ENCODE data around the gene LRRC32.

LRRC32 gene

DNA sequence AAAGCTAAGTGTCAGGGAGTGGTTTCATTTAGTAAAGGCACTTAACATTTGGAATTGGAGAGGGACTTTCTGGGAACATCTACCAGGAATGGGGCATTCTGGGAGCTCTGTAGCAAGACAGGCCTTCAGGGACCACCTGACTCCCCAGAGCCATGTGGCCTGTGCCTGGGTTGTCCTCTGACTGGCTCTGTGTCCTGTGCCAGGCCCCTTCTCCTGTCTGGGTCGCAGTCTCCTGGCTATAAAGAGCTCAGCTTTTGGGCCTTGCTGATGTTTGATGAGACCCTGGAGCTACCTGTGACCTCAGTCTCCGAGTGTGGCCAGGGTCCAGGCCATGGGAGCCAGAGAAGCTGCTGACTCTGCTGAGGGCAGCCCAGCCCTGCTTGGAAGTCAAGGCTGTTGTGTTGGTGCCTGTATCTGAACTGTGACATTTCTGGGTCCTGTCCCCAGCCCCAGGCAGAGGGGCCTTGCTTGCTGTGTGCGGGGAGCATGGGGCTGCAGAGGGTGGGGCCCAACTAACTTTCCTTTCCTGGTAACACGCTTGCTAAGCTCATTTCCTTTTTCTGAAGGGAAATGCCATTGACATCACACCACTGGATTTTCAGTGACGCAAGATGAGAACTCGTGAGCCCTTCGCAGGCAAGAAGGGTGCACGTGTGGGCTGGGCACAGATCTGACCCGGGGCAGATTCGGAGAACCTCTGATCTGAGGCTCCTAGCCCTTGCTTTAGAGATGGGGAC lies 41.3 kb downstream of the LRRC32 start:
- Histone ChIP-seq H3K27me3 (ENCODE audit: control insufficient read depth, insufficient read depth, low read length) (peaks cover 14% of the 10 kb centered on the region), H3K4me1 (ENCODE audit: control insufficient read depth, insufficient read depth, low read length) (no peaks in the 10 kb centered on the region), H3K4me3 (ENCODE audit: low read length) (no peak overlapping the region), H3K4me2 (ENCODE audit: low read length) (no peak overlapping the region), H3K36me3 (ENCODE audit: insufficient read depth, low read length) (no peaks in the 10 kb centered on the region), H3K9ac (ENCODE audit: low read depth, low read length) (no peak overlapping the region), H3K9me3 (replicated peaks; ENCODE audit: low read length) (no peaks in the 10 kb centered on the region)

DNA sequence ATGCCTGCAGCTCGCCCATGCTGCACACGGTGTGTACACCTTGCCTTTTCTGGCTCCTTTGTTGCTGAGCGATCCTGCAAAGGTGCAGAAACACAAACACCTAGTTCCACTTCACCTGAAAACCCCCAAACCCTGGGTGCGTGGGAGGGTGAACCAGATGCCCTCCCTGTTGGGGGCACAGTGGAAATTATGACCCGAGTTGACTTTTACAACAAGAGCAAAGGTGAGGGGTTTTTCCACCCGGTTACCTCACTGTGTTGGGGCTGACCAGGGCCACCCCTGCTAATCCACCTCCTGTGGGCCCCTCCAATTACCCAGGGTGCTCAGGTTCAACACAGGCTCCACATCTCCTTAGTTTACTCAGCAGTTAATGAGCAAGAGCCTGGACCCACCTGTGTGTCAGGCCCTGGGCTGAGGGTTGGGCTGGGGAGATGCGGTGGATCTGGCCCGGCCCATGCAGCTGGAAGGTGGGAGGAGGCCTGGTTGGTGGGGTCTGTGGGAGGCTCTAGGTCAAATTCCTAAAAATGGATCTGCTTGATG lies 42.1 kb downstream of the LRRC32 start:
- Histone ChIP-seq H3K27me3 (ENCODE audit: control insufficient read depth, insufficient read depth, low read length) (peaks cover 7% of the 10 kb centered on the region), H3K4me3 (ENCODE audit: low read length) (no peak overlapping the region), H3K9me3 (replicated peaks; ENCODE audit: low read length) (no peaks in the 10 kb centered on the region), H3K4me1 (ENCODE audit: control insufficient read depth, insufficient read depth, low read length) (peaks cover 3% of the 10 kb centered on the region), H3K36me3 (ENCODE audit: insufficient read depth, low read length) (no peaks in the 10 kb centered on the region), H3K9ac (ENCODE audit: low read depth, low read length) (no peak overlapping the region), H3K4me2 (ENCODE audit: low read length) (no peak overlapping the region)

DNA sequence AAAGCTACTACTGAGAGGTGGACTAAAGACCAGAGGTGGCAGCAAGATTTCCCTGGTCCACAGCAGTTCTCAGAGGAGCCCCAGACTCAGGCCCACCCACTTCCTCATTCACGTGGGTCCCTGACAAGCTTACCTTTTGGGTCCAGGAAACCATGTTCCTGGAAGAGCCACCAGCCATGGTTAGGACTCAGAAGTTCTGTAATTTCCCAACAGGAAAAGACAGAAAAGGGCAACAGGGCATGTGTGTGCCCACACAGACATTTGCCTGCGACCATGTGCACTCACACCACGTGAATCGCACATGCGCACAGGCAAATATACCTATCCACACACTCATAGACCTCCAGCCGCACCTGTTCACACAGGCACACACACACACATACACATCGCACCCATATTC lies 42.9 kb downstream of the LRRC32 start:
- H3K36me3 ChIP-seq (ENCODE audit: insufficient read depth, low read length), result no peaks in the 10 kb centered on the region
- H3K4me2 ChIP-seq (ENCODE audit: low read length), result no peak overlapping the region
- H3K4me3 ChIP-seq (ENCODE audit: low read length), result no peak overlapping the region
- H3K4me1 ChIP-seq (ENCODE audit: control insufficient read depth, insufficient read depth, low read length), result peaks cover 6% of the 10 kb centered on the region
- no peak overlapping the region for H3K9ac ChIP-seq (ENCODE audit: low read depth, low read length)
- no peaks in the 10 kb centered on the region for H3K9me3 ChIP-seq (replicated peaks; ENCODE audit: low read length)
- H3K27me3 ChIP-seq (ENCODE audit: control insufficient read depth, insufficient read depth, low read length), result peaks cover 2% of the 10 kb centered on the region

DNA sequence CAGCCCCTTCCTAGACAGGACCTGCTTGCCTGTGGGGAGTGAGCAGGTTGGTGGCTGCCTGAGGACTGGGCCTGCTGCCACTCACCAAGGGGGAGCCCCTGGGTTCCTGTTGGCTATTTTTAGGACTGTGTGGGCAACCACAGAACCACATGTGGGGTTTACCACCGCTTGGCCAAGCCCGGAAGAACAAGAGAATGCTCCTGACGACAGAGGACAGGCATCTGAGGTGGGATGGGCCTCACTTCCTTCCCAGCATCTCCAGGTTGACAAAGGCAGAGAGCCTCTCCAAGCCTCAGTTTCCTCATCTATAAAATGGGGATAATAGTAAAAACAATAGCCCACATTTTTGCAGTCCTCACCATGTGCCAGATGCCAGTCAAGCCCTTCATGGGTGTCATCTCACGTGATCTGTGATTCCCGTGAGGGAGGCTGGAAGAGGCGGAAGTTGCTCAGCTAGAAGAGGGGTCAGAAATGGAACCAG lies 43.6 kb downstream of the LRRC32 start:
- no peak overlapping the region for H3K4me3 ChIP-seq (ENCODE audit: low read length)
- H3K9me3 ChIP-seq (replicated peaks; ENCODE audit: low read length), result no peaks in the 10 kb centered on the region
- H3K36me3 ChIP-seq (ENCODE audit: insufficient read depth, low read length), result no peaks in the 10 kb centered on the region
- H3K4me2 ChIP-seq (ENCODE audit: low read length), result no peak overlapping the region
- H3K27me3 ChIP-seq (ENCODE audit: control insufficient read depth, insufficient read depth, low read length), result no peaks in the 10 kb centered on the region
- H3K9ac ChIP-seq (ENCODE audit: low read depth, low read length), result no peak overlapping the region
- peaks cover 6% of the 10 kb centered on the region for H3K4me1 ChIP-seq (ENCODE audit: control insufficient read depth, insufficient read depth, low read length)

DNA sequence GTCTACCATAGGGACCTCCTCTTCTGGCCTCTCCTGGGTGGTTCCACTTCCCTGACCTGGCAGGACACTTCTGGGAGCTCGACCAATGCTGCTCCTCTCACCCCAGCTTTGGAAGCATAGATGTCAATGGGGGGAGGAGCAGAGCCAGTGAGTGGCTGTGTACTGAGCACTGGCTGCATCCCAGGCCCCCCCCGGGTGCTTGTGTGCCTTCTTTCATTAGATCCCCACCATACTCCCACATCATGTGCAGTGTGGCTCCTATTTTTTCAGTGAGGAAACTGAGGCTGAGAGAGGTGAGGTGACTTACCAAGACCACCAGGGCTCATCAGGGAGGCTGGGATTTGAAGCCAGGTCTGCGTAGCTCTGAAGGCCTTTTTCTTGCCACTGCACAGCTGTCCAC lies 44.3 kb downstream of the LRRC32 start:
- Histone ChIP-seq H3K9ac (ENCODE audit: low read depth, low read length) (no peak overlapping the region), H3K4me1 (ENCODE audit: control insufficient read depth, insufficient read depth, low read length) (peaks cover 13% of the 10 kb centered on the region), H3K4me3 (ENCODE audit: low read length) (no peak overlapping the region), H3K9me3 (replicated peaks; ENCODE audit: low read length) (no peaks in the 10 kb centered on the region), H3K27me3 (ENCODE audit: control insufficient read depth, insufficient read depth, low read length) (no peaks in the 10 kb centered on the region), H3K36me3 (ENCODE audit: insufficient read depth, low read length) (no peaks in the 10 kb centered on the region), H3K4me2 (ENCODE audit: low read length) (no peak overlapping the region)

DNA sequence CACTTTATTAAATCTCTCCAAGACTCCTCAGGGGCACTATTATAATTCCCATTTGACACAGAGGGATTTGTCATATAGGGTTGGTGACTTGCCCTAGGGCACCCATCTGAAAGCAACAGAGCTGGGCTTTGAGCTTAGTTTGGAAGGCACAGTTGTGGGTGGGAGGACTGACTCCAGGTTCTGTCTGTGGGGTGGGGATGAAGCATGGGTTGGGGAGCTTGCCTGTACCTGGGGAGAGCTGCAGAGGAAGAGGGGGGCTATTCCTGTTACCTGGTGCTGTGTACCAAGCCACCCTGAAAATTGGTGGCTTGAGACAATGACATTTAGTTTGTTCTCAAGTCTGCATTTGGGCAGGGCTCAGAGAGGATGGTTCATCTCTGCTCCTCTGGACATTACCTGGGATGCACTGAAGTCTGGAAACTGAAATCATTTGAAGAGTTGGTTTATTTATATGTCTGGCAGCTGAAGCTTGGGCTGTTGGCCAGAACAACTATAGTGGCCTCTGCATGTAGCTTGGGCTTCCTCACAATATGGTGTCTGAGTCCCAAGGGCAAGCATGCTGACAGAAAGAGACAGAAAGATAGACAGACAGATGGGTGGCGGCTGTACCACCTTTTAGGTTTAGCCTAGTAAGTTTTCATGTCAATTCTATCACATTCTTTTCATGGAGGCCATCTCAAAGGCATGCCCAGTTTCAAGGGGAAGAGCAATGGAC lies 44.9 kb downstream of the LRRC32 start:
- H3K4me3 ChIP-seq (ENCODE audit: low read length), result no peak overlapping the region

DNA sequence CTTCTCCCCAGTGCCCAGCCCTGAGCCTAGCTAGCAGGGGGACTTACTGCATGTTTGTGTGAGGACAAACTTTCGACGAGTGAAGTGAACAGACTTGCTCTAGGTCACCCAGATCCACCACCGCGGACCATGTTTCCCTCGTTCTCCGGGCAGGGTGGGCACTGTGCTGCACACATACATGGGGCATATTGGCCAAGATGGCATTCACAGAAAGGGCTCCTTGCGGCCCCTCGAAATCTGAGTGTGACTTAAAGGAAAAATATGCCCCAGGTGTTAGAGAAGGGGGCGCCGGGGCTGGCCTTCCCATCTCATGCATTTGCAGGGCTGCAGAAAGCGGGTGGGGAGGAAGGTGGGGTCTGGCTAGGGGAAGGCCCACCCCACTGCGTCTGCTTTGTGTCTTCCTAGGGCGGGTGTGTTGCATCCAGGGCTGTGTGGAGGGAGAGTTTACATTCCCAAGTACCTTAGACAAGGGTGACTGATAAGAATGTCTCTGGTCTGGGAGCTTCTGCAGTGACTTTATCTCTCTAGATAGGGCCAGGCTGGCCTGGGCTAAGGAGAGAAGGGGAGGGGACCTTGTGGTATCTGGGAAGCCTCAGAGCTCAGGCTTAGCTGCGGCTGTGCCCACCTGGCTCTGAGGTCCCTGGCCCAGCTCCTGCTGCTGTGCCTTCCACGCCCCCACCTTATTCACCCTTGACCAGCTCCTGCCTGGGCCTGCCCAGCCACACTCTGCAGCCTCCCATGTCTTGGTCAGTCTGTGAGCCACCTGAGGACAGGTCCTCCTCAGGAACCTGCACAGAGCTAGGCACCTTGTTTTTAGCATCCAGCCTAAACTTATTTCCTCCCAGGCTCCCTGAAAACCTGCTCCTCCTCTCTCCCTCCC lies 45.8 kb downstream of the LRRC32 start:
- H3K27me3 ChIP-seq (ENCODE audit: control insufficient read depth, insufficient read depth, low read length), result no peaks in the 10 kb centered on the region
- H3K9ac ChIP-seq (ENCODE audit: low read depth, low read length), result no peak overlapping the region
- no peaks in the 10 kb centered on the region for H3K36me3 ChIP-seq (ENCODE audit: insufficient read depth, low read length)
- no peaks in the 10 kb centered on the region for H3K9me3 ChIP-seq (replicated peaks; ENCODE audit: low read length)
- no peak overlapping the region for H3K4me3 ChIP-seq (ENCODE audit: low read length)
- H3K4me2 ChIP-seq (ENCODE audit: low read length), result no peak overlapping the region
- peaks cover 19% of the 10 kb centered on the region for H3K4me1 ChIP-seq (ENCODE audit: control insufficient read depth, insufficient read depth, low read length)

More for the DNA sequence above, 44.9 kb downstream of the LRRC32 start:
- no peaks in the 10 kb centered on the region for H3K36me3 ChIP-seq (ENCODE audit: insufficient read depth, low read length)
- H3K4me2 ChIP-seq (ENCODE audit: low read length), result no peak overlapping the region
- H3K9ac ChIP-seq (ENCODE audit: low read depth, low read length), result no peak overlapping the region
- H3K4me1 ChIP-seq (ENCODE audit: control insufficient read depth, insufficient read depth, low read length), result peaks cover 19% of the 10 kb centered on the region
- H3K9me3 ChIP-seq (replicated peaks; ENCODE audit: low read length), result no peaks in the 10 kb centered on the region
- H3K27me3 ChIP-seq (ENCODE audit: control insufficient read depth, insufficient read depth, low read length), result no peaks in the 10 kb centered on the region

DNA sequence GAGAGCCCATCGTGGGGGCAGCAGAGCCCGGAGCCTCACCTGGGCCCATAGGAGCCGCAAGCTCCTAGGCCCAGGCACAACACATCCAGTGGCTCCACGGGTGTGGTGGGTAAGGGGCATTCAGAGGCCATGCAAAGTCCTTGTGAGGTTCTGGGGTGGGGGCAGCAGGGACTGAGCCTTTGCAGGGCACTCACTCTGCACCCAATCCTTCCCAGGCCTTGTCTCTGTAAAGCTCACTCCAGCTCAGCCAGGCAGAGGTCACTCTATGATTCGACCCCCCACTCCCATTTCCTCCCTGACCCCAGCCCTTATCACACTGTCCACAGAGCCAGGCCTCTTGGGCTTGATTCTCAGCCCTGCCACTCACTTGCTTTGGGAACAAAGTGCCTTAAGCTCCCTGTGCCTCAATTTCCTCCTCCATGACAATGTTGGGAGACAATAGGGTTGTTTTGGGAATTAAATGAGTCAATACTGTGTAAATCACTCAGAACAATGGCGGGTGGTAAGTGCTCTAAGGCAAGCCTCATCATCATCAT lies 46.6 kb downstream of the LRRC32 start:
- no peaks in the 10 kb centered on the region for H3K27me3 ChIP-seq (ENCODE audit: control insufficient read depth, insufficient read depth, low read length)
- no peaks in the 10 kb centered on the region for H3K36me3 ChIP-seq (ENCODE audit: insufficient read depth, low read length)
- no peak overlapping the region for H3K4me2 ChIP-seq (ENCODE audit: low read length)
- H3K9ac ChIP-seq (ENCODE audit: low read depth, low read length), result no peak overlapping the region
- no peaks in the 10 kb centered on the region for H3K9me3 ChIP-seq (replicated peaks; ENCODE audit: low read length)
- no peak overlapping the region for H3K4me3 ChIP-seq (ENCODE audit: low read length)
- H3K4me1 ChIP-seq (ENCODE audit: control insufficient read depth, insufficient read depth, low read length), result peaks cover 19% of the 10 kb centered on the region

DNA sequence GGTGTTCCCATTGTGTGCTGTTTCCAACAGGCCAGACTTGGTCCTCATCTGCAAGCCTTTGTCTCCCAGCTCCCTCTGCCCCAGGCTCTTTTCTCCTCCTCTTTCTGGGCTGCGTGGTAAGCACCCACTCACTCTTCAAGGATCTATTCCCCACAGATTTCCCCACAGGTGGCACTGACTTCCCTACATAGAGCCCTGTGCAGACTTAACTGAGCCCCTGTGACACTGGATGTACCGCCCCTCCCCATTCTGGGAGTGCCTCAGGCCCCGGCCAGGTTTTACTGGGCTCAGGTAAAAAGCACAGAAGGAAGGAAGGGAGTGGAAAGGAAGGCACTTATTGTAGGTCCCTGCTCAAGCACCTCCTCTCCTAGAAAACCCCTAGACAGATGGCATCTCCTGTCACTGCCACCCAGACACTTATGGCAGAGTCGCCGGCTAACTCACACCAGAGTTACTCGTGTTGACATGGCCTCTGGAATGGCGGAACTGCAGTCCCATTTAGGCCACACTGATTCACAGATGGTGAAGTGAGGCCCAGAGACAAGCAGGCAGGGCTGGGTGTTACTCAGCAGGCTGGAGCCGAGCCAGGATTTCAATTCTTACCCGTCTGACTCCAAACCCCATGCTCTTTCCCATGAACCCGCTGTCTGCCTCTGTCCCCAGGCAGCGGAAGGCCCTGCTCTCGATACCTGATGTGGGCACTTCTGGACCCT lies 47.2 kb downstream of the LRRC32 start:
- H3K9ac ChIP-seq (ENCODE audit: low read depth, low read length), result no peak overlapping the region
- H3K9me3 ChIP-seq (replicated peaks; ENCODE audit: low read length), result no peaks in the 10 kb centered on the region
- H3K36me3 ChIP-seq (ENCODE audit: insufficient read depth, low read length), result no peaks in the 10 kb centered on the region
- no peaks in the 10 kb centered on the region for H3K27me3 ChIP-seq (ENCODE audit: control insufficient read depth, insufficient read depth, low read length)
- peaks cover 19% of the 10 kb centered on the region for H3K4me1 ChIP-seq (ENCODE audit: control insufficient read depth, insufficient read depth, low read length)
- no peak overlapping the region for H3K4me2 ChIP-seq (ENCODE audit: low read length)
- no peak overlapping the region for H3K4me3 ChIP-seq (ENCODE audit: low read length)

DNA sequence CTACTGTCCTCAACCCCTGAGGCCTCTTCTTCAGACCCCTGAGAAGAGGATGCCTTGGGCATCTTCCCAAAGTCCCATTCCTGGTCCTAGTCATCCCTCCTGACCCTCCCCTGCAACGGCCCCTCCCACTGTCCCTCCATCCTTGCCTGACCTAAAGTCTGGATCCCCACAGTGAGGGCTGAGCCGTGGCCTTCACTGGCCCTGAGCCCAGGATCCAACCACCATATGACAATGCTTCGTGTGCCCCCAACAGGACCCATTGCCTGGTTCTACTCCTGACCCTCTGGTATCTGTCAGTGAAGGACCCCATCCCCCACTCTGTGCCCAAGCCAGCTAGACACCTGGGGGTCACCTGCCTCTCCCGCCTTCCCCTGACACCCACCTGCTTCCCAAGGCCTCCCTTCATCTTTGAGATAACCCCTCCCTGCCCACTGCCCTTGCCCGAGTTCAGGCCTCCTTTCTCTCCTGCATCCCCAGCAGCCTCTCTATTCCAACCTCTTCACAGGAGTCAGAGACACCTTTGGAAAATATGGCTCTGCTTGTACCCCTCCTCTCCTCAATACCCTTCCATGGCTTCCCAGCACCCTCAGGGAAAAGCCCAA lies 48.0 kb downstream of the LRRC32 start:
- H3K4me3 ChIP-seq (ENCODE audit: low read length), result no peak overlapping the region
- no peak overlapping the region for H3K9ac ChIP-seq (ENCODE audit: low read depth, low read length)
- H3K9me3 ChIP-seq (replicated peaks; ENCODE audit: low read length), result no peaks in the 10 kb centered on the region
- H3K4me1 ChIP-seq (ENCODE audit: control insufficient read depth, insufficient read depth, low read length), result peaks cover 19% of the 10 kb centered on the region
- H3K4me2 ChIP-seq (ENCODE audit: low read length), result no peak overlapping the region
- H3K27me3 ChIP-seq (ENCODE audit: control insufficient read depth, insufficient read depth, low read length), result no peaks in the 10 kb centered on the region
- H3K36me3 ChIP-seq (ENCODE audit: insufficient read depth, low read length), result no peaks in the 10 kb centered on the region

Measured in skeletal muscle satellite cell (primary cell).